Measurements from ENCODE around the gene TDRD6.
"Not testable (repeated sequence)": the region's sequence is repeated elsewhere in the genome, so short reads cannot be mapped to it uniquely, and the experiment has no call there.

TDRD6 gene

DNA sequence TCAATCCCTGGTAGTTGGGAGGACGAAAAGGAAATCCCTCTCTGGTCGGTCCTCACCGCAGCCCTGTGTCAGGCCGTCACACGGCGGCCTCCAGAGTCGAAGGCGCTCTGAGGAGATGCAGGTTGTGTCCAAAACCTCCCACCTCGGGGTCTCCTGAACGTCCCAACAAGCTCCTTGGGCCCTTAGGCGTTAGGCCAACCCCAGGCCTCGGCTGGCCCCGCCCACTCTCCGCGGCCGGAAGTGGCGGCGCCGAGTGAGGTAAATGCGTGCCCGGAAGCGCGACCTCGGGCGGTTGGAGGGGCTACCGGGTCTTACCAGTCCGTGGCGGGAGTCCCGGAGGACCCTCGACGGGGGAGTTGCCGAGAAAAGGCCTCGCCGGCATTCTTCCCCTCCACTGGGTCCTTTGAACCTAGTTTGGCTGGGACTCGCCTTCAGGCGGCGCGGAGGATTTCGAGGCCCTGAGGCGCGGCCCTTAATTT lies at the start of gene TDRD6:
Gene TDRD6 (plus strand): TSS at position 267 of the 479 bp plus-strand sequence. CDS start 244 bp downstream, outside the sequence.
- DNase-seq (ENCODE audit: low read depth in 3 of 3) = no peak

GRCh38 chr6:46637933-46638332 lies 49.8 kb upstream of the TDRD6 start:
- DNase-seq (ENCODE audit: low read depth in 3 of 3) = no peak

DNA sequence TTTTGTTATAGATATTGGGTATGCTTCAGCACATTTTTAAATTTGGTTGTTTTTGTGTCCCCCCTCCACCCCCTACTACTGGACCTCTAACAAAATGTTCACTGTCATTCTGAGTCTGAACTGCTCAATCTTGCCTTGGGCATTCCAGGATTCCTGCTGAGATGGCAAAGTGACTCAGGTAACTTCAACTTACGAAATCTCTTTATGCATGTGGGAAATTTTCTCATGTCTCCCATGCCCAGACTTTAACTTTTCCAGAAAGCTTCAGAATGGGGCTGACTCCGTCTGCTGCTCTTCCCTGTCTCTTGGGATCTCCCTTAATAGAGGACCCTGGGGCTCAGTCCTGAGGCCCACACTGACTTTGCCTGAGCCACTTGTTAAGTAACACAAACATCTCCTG lies 49.0 kb upstream of the TDRD6 start:
- DNase-seq (ENCODE audit: low read depth in 3 of 3) = no peak

- no peak for DNase-seq (ENCODE audit: low read depth in 3 of 3)
Measured at GRCh38 chr6:46642928-46643751, 44.5 kb upstream of the TDRD6 start.

DNA sequence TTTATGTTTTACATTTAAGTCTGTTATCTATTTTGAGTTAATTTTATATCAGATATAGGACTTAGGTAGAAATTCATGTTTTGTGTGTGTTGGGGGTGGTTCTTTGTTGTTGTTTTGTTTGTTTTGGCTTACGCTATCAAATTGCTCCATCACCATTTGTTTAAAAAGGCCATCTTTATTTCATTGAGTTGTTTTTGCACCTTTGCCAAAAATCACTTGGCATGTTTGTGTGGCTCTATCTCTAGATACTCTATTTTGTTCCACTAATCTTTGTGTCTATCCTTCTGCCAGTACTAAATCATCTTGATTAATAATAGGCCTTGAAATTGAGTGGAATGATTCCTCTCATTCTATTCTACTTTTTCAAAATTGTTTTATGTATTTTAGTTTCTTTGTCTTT lies 42.4 kb upstream of the TDRD6 start:
- no peak for DNase-seq (ENCODE audit: low read depth in 3 of 3)

DNA sequence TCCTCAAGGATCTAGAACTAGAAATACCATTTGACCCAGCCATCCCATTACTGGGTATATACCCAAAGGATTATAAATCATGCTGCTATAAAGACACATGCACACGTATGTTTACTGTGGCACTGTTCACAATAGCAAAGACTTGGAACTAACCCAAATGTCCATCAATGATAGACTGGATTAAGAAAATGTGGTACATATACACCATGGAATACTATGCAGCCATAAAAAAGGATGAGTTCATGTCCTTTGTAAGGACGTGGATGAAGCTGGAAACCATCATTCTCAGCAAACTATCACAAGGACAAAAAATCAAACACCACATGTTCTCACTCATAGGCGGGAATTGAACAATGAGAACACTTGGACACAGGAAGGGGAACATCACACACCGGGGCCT lies 39.6 kb upstream of the TDRD6 start:
- not testable (repeated sequence) for DNase-seq (ENCODE audit: low read depth in 3 of 3)

- DNase-seq (ENCODE audit: low read depth in 3 of 3) = no peak
Measured at GRCh38 chr6:46648869-46649492, 38.7 kb upstream of the TDRD6 start.

DNA sequence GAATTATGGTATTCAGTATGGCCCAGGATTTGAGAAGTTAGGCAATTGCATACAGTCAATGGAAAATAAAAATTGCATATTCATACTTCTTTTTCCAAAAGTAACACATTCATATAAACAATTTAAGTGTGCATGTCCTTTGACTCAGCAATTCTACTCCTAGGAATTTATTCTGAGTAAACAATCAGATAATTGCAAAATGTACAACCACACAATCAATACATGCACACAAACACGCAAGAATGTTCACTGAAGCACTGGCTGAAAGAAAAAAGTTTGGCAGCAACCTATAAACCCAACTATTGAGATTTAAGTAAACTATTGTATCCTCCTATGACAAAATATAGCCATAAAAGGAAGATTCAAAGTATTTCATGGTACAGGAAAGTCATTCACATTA lies 36.7 kb upstream of the TDRD6 start:
- no peak for DNase-seq (ENCODE audit: low read depth in 3 of 3)

DNA sequence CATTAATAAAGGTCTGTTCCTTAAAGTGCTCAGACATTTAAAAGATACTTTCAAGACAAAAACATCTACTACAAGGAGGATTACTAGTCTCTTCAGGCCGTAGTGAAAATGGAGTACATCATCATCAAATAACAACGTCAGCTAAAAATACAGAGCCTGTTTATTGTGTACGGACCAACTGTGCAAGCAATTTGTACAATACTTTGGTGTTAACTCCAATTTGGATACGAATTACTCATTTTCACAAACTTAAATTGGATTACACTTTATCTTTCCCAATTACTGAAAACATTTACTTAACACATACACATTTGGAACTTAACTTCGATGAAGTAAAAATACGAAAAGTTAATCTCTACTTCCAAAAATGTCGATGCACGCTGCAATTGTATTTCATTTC lies 35.9 kb upstream of the TDRD6 start:
- no peak for DNase-seq (ENCODE audit: low read depth in 3 of 3)

GRCh38 chr6:46652232-46652602 lies 35.5 kb upstream of the TDRD6 start:
- no peak for DNase-seq (ENCODE audit: low read depth in 3 of 3)

GRCh38 chr6:46652603-46653438 lies 34.9 kb upstream of the TDRD6 start, which contains the start of the genes CYP39A1 and SLC25A27:
Gene CYP39A1 (minus strand): TSS chr6:46652818. CDS start chr6:46652582, 236 bp downstream.
Gene SLC25A27 (plus strand): TSS chr6:46652975. CDS start chr6:46653193, 218 bp downstream.
- peak; percentile 64 to 75 (median 66) for DNase-seq (ENCODE audit: low read depth in 3 of 3)

GRCh38 chr6:46653439-46654195 lies 34.1 kb upstream of the TDRD6 start:
- DNase-seq (ENCODE audit: low read depth in 3 of 3) = no peak

DNA sequence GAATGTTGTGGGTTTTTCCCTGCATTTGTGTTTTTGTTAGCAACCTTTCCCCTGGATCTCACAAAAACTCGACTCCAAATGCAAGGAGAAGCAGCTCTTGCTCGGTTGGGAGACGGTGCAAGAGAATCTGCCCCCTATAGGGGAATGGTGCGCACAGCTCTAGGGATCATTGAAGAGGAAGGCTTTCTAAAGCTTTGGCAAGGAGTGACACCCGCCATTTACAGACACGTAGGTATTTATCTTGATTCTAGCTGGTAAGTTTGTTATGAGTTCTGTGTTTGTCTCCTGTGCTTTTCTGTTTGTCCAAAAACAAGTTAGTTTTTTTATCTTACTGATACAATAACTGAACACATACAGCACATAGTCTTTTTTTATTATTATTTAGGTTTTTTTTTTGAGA lies 31.9 kb upstream of the TDRD6 start:
- DNase-seq (ENCODE audit: low read depth in 3 of 3) = no peak

GRCh38 chr6:46657642-46658041 lies 30.0 kb upstream of the TDRD6 start:
- DNase-seq (ENCODE audit: low read depth in 3 of 3) = no peak

DNA sequence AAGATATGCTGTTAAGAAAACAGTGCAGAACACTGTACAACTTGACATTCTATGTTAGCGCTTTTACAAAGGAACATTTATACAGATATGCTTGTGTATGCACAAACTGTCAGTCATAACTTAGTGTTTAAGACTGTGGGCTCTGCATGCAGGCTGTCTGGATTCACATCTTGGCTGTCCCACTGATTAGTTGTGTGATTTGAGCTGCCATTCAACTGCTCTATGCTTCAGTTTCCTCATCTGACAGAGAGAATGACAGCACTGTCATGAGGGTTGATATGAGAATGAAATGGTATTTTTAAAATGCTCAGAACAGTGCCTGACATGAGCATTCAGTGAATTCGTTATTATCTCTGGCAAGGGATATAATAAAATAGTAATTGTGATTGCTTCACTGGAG lies 26.2 kb upstream of the TDRD6 start:
- DNase-seq (ENCODE audit: low read depth in 3 of 3) = no peak

- no peak for DNase-seq (ENCODE audit: low read depth in 3 of 3)
Measured at GRCh38 chr6:46667377-46667776, 20.3 kb upstream of the TDRD6 start.

GRCh38 chr6:46674410-46674809 lies 13.3 kb upstream of the TDRD6 start:
- no peak for DNase-seq (ENCODE audit: low read depth in 3 of 3)

- no peak for DNase-seq (ENCODE audit: low read depth in 3 of 3)
Measured at GRCh38 chr6:46676604-46677313, 10.9 kb upstream of the TDRD6 start.

GRCh38 chr6:46677314-46677654 lies 10.4 kb upstream of the TDRD6 start:
- no peak for DNase-seq (ENCODE audit: low read depth in 3 of 3)

- no peak for DNase-seq (ENCODE audit: low read depth in 3 of 3)
Measured at GRCh38 chr6:46684771-46685170, 2.9 kb upstream of the TDRD6 start.
